ENCODE measurements around the gene APOD. TPM values are rescaled to one million over a fixed set of nuclear protein-coding genes. Genes with fewer than 3 reads are reported as not detected.
"Not testable (repeated sequence)": the region's sequence is repeated elsewhere in the genome, so short reads cannot be mapped to it uniquely, and the experiment has no call there.

APOD gene
- total RNA-seq, 1 donor from 2014 or later, result not detected

- H3K36me3 ChIP-seq (ENCODE audit: insufficient read depth, low read length); H2AFZ ChIP-seq (ENCODE audit: low read depth, low read length); H3K36me3 Mint-ChIP-seq (ENCODE audit: low read depth, unreplicated experiment); H3K4me1 Mint-ChIP-seq (ENCODE audit: low read depth, unreplicated experiment); H3K4me3 ChIP-seq (ENCODE audit: insufficient read depth, low read depth, low read length); H3K9me3 ChIP-seq (ENCODE audit: insufficient read depth, low read depth, low read length); H3K27ac Mint-ChIP-seq (ENCODE audit: unreplicated experiment); H3K4me1 ChIP-seq (ENCODE audit: insufficient read depth, low read length); H3K27ac ChIP-seq (ENCODE audit: low read depth, low read length); H4K20me1 ChIP-seq (ENCODE audit: insufficient read depth, low read length); H3K9me3 Mint-ChIP-seq (ENCODE audit: unreplicated experiment); H3K27me3 Mint-ChIP-seq (ENCODE audit: low read depth, unreplicated experiment); H3K9ac ChIP-seq (ENCODE audit: low read length); H3K4me3 Mint-ChIP-seq (ENCODE audit: unreplicated experiment); H3K4me2 ChIP-seq (ENCODE audit: low read length); H3K79me2 ChIP-seq (ENCODE audit: insufficient read depth, low read length); FAIRE-seq; H3K27me3 ChIP-seq (ENCODE audit: insufficient read depth, low read length); DNase-seq (ENCODE audit: low read depth): not testable (repeated sequence)
These were observed 36.0 kb upstream of the APOD start for GRCh38 chr3:195619591-195620369.

GRCh38 chr3:195617784-195618659 is 34.3 kb upstream of the APOD start:
- not testable (repeated sequence) for H3K27me3 ChIP-seq (ENCODE audit: insufficient read depth, low read length); H3K4me3 Mint-ChIP-seq (ENCODE audit: unreplicated experiment); H2AFZ ChIP-seq (ENCODE audit: low read depth, low read length); H3K9me3 ChIP-seq (ENCODE audit: insufficient read depth, low read depth, low read length); DNase-seq (ENCODE audit: low read depth); FAIRE-seq; H3K27ac ChIP-seq (ENCODE audit: low read depth, low read length); H3K4me2 ChIP-seq (ENCODE audit: low read length); H3K27me3 Mint-ChIP-seq (ENCODE audit: low read depth, unreplicated experiment); H3K9ac ChIP-seq (ENCODE audit: low read length); H3K4me1 ChIP-seq (ENCODE audit: insufficient read depth, low read length); H4K20me1 ChIP-seq (ENCODE audit: insufficient read depth, low read length); H3K27ac Mint-ChIP-seq (ENCODE audit: unreplicated experiment); H3K36me3 ChIP-seq (ENCODE audit: insufficient read depth, low read length); H3K4me1 Mint-ChIP-seq (ENCODE audit: low read depth, unreplicated experiment); H3K36me3 Mint-ChIP-seq (ENCODE audit: low read depth, unreplicated experiment); H3K79me2 ChIP-seq (ENCODE audit: insufficient read depth, low read length); H3K4me3 ChIP-seq (ENCODE audit: insufficient read depth, low read depth, low read length)
- H3K9me3 Mint-ChIP-seq (ENCODE audit: unreplicated experiment), result peaks cover 11% of the 10 kb centered on the region

GRCh38 chr3:195617134-195617533 is 33.4 kb upstream of the APOD start:
- DNase-seq (ENCODE audit: low read depth); H3K4me3 ChIP-seq (ENCODE audit: insufficient read depth, low read depth, low read length); H3K4me1 ChIP-seq (ENCODE audit: insufficient read depth, low read length); H3K27me3 Mint-ChIP-seq (ENCODE audit: low read depth, unreplicated experiment); H4K20me1 ChIP-seq (ENCODE audit: insufficient read depth, low read length); H3K79me2 ChIP-seq (ENCODE audit: insufficient read depth, low read length); H2AFZ ChIP-seq (ENCODE audit: low read depth, low read length); H3K27ac ChIP-seq (ENCODE audit: low read depth, low read length); H3K4me2 ChIP-seq (ENCODE audit: low read length); H3K36me3 Mint-ChIP-seq (ENCODE audit: low read depth, unreplicated experiment); H3K27ac Mint-ChIP-seq (ENCODE audit: unreplicated experiment); H3K36me3 ChIP-seq (ENCODE audit: insufficient read depth, low read length); H3K27me3 ChIP-seq (ENCODE audit: insufficient read depth, low read length); H3K9me3 ChIP-seq (ENCODE audit: insufficient read depth, low read depth, low read length); H3K4me3 Mint-ChIP-seq (ENCODE audit: unreplicated experiment); H3K9ac ChIP-seq (ENCODE audit: low read length); FAIRE-seq; H3K4me1 Mint-ChIP-seq (ENCODE audit: low read depth, unreplicated experiment): not testable (repeated sequence)
- peaks cover 11% of the 10 kb centered on the region for H3K9me3 Mint-ChIP-seq (ENCODE audit: unreplicated experiment)

- no peak overlapping the region for H3K27ac Mint-ChIP-seq (ENCODE audit: unreplicated experiment)
- FAIRE-seq (no peak), DNase-seq (ENCODE audit: low read depth) (no peak)
- no peaks in the 10 kb centered on the region for H3K79me2 ChIP-seq (ENCODE audit: insufficient read depth, low read length)
- H3K27me3 ChIP-seq (ENCODE audit: insufficient read depth, low read length), result peaks cover 2% of the 10 kb centered on the region
- no peak overlapping the region for H3K4me3 Mint-ChIP-seq (ENCODE audit: unreplicated experiment)
- no peaks in the 10 kb centered on the region for H3K9me3 ChIP-seq (ENCODE audit: insufficient read depth, low read depth, low read length)
- no peak overlapping the region for H3K4me2 ChIP-seq (ENCODE audit: low read length)
- H4K20me1 ChIP-seq (ENCODE audit: insufficient read depth, low read length), result no peaks in the 10 kb centered on the region
- no peak overlapping the region for H3K27ac ChIP-seq (ENCODE audit: low read depth, low read length)
- H3K36me3 Mint-ChIP-seq (ENCODE audit: low read depth, unreplicated experiment), result no peaks in the 10 kb centered on the region
- no peak overlapping the region for H3K4me3 ChIP-seq (ENCODE audit: insufficient read depth, low read depth, low read length)
- TF ChIP-seq CTCF (IDR thresholded peaks at IDR 0.05; ENCODE audit: insufficient read depth, low read depth, low read length) (no peak), EZH2 (IDR thresholded peaks at IDR 0.05; ENCODE audit: insufficient read depth, low read length) (no peak)
- peaks cover 5% of the 10 kb centered on the region for H3K27me3 Mint-ChIP-seq (ENCODE audit: low read depth, unreplicated experiment)
- peaks cover 13% of the 10 kb centered on the region for H3K9me3 Mint-ChIP-seq (ENCODE audit: unreplicated experiment)
- no peaks in the 10 kb centered on the region for H3K4me1 Mint-ChIP-seq (ENCODE audit: low read depth, unreplicated experiment)
- no peaks in the 10 kb centered on the region for H3K4me1 ChIP-seq (ENCODE audit: insufficient read depth, low read length)
- no peaks in the 10 kb centered on the region for H3K36me3 ChIP-seq (ENCODE audit: insufficient read depth, low read length)
- no peak overlapping the region for H2AFZ ChIP-seq (ENCODE audit: low read depth, low read length)
- no peak overlapping the region for H3K9ac ChIP-seq (ENCODE audit: low read length)
These were observed 32.9 kb upstream of the APOD start for GRCh38 chr3:195616681-195617080.

- peaks cover 14% of the 10 kb centered on the region for H3K9me3 Mint-ChIP-seq (ENCODE audit: unreplicated experiment)
- H2AFZ ChIP-seq (ENCODE audit: low read depth, low read length); FAIRE-seq; H3K36me3 ChIP-seq (ENCODE audit: insufficient read depth, low read length); H3K9ac ChIP-seq (ENCODE audit: low read length); H3K4me1 Mint-ChIP-seq (ENCODE audit: low read depth, unreplicated experiment); H3K27me3 Mint-ChIP-seq (ENCODE audit: low read depth, unreplicated experiment); H3K4me2 ChIP-seq (ENCODE audit: low read length); H3K36me3 Mint-ChIP-seq (ENCODE audit: low read depth, unreplicated experiment); H3K27me3 ChIP-seq (ENCODE audit: insufficient read depth, low read length); H3K79me2 ChIP-seq (ENCODE audit: insufficient read depth, low read length); H3K4me3 Mint-ChIP-seq (ENCODE audit: unreplicated experiment); H3K4me3 ChIP-seq (ENCODE audit: insufficient read depth, low read depth, low read length); DNase-seq (ENCODE audit: low read depth); H3K27ac Mint-ChIP-seq (ENCODE audit: unreplicated experiment); H3K4me1 ChIP-seq (ENCODE audit: insufficient read depth, low read length); H4K20me1 ChIP-seq (ENCODE audit: insufficient read depth, low read length); H3K9me3 ChIP-seq (ENCODE audit: insufficient read depth, low read depth, low read length); H3K27ac ChIP-seq (ENCODE audit: low read depth, low read length): not testable (repeated sequence)
These were observed 32.3 kb upstream of the APOD start for GRCh38 chr3:195615952-195616537.

Data from astrocyte (in vitro differentiated cells and primary cell).